DOHH2 (cell line): ENCODE results near the gene WDR64.
"Not testable (repeated sequence)": the region's sequence is repeated elsewhere in the genome, so short reads cannot be mapped to it uniquely, and the experiment has no call there.

ENCODE experiments used
- H3F3A ChIP-seq: fragments of 200-600 bp; sonication (generic), shearing (Covaris generic); 2 replicates; pipeline ENCODE4 v1.6.0; 2016; ENCODE audit warnings: antibody characterized with exemption, mild to moderate bottlenecking; ENCODE audit not compliant: control insufficient read depth, insufficient read depth
- H3K27ac ChIP-seq: fragments of 200-600 bp; sonication (generic); 2 replicates; pipeline ENCODE4 v1.5.1; 2014; ENCODE audit warnings: low read depth, mild to moderate bottlenecking, low read length, moderate library complexity
- H3K27me3 ChIP-seq: fragments of 200-600 bp; sonication (generic); 2 replicates; pipeline ENCODE4 v1.6.1; 2014; ENCODE audit warnings: mild to moderate bottlenecking, low read length, mixed read lengths; ENCODE audit not compliant: control insufficient read depth
- H3K36me3 ChIP-seq: fragments of 200-600 bp; sonication (generic); 2 replicates; pipeline ENCODE4 v1.6.1; 2014; ENCODE audit warnings: mild to moderate bottlenecking, low read length, moderate library complexity, mixed read lengths; ENCODE audit not compliant: control insufficient read depth
- H3K4me1 ChIP-seq: fragments of 200-600 bp; sonication (generic); 2 replicates; pipeline ENCODE4 v1.6.1; 2014; ENCODE audit warnings: mild to moderate bottlenecking, low read length, mixed read lengths; ENCODE audit not compliant: control insufficient read depth
- H3K4me2 ChIP-seq: fragments of 200-600 bp; sonication (generic); 2 replicates; pipeline ENCODE4 v1.6.0; 2014; ENCODE audit warnings: mild to moderate bottlenecking, low read length, moderate library complexity
- H3K4me3 ChIP-seq: fragments of 200-600 bp; sonication (generic); 2 replicates; pipeline ENCODE4 v1.5.1; 2014; ENCODE audit warnings: mild to moderate bottlenecking, low read length, mixed read lengths
- H3K79me2 ChIP-seq: fragments of 200-600 bp; sonication (generic); 2 replicates; pipeline ENCODE4 v1.6.1; 2014; ENCODE audit warnings: mild to moderate bottlenecking, low read length, mixed read lengths; ENCODE audit not compliant: control insufficient read depth
- H3K9me2 ChIP-seq: fragments of 200-600 bp; sonication (generic); replicated peaks from 2 replicates; pipeline ENCODE4 v1.6.1; 2014; ENCODE audit warnings: mild to moderate bottlenecking, low read length, mixed read lengths; ENCODE audit not compliant: control insufficient read depth
- H3K9me3 ChIP-seq: fragments of 200-600 bp; sonication (generic); 2 replicates; pipeline ENCODE4 v1.6.1; 2014; ENCODE audit warnings: antibody characterized with exemption, low read length, mixed read lengths; ENCODE audit not compliant: control insufficient read depth, insufficient read depth
- H4K20me1 ChIP-seq: fragments of 200-600 bp; sonication (generic); 2 replicates; pipeline ENCODE4 v1.6.0; 2014; ENCODE audit warnings: low read depth, mild to moderate bottlenecking, antibody characterized with exemption, low read length, moderate library complexity; ENCODE audit not compliant: control insufficient read depth, insufficient read depth
- EZH2phosphoT487 ChIP-seq: fragments of 200-600 bp; sonication (generic); IDR thresholded peaks from 2 replicates; pipeline ENCODE4 v1.6.1; 2017; ENCODE audit warnings: borderline replicate concordance, mild to moderate bottlenecking, antibody characterized with exemption, low read length, moderate library complexity, mixed read lengths
- TF ChIP-seq, protein P1 (sequence below): fragments of 200-600 bp; sonication (generic); IDR thresholded peaks from one replicate; pipeline ENCODE4 v1.5.1; 2014; ENCODE audit warnings: antibody characterized with exemption, mild to moderate bottlenecking, low read depth, low read length; ENCODE audit not compliant: poor library complexity, severe bottlenecking

Gene WDR64

GRCh38 chr1:241733899-241734298 is 81.8 kb downstream of the WDR64 start:
- H3K9me3 ChIP-seq: no peaks in the 10 kb centered on the region
- no peaks in the 10 kb centered on the region for H3K9me2 ChIP-seq
- H3K4me3 ChIP-seq: no peak overlapping the region
- H4K20me1 ChIP-seq: no peaks in the 10 kb centered on the region
- no peak for TF ChIP-seq EZH2phosphoT487
- no peaks in the 10 kb centered on the region for H3K79me2 ChIP-seq
- no peaks in the 10 kb centered on the region for H3K36me3 ChIP-seq
- no peaks in the 10 kb centered on the region for H3F3A ChIP-seq
- H3K27ac ChIP-seq: no peak overlapping the region
- no peaks in the 10 kb centered on the region for H3K4me1 ChIP-seq
- H3K27me3 ChIP-seq: peaks cover 22% of the 10 kb centered on the region
- no peak overlapping the region for H3K4me2 ChIP-seq

DNA sequence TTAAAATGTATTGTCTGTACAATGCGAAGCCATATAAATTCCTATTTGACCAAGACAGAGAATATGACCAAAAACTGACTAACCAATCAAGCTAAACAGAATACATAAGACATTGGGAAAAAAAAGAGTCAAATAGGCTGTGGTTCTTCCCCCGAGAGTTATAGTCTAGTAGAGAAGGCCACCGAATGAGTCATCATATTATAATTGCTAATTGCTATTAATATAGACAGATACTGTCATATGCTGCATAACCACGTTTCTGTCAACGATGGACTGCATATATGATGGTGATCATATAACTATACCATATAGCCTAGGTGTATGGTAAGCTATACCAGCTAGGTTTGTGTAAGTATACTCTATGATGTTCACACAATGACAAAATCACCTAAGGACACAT is 82.5 kb downstream of the WDR64 start:
- Histone ChIP-seq H3K4me1 (no peaks in the 10 kb centered on the region), H3K27ac (no peak overlapping the region), H3K27me3 (peaks cover 18% of the 10 kb centered on the region), H4K20me1 (no peaks in the 10 kb centered on the region), H3K9me2 (no peaks in the 10 kb centered on the region), H3K36me3 (no peaks in the 10 kb centered on the region), H3K4me2 (no peak overlapping the region), H3K4me3 (no peak overlapping the region), H3K79me2 (no peaks in the 10 kb centered on the region), H3F3A (no peaks in the 10 kb centered on the region), H3K9me3 (no peaks in the 10 kb centered on the region)
- TF ChIP-seq, protein P1, sequence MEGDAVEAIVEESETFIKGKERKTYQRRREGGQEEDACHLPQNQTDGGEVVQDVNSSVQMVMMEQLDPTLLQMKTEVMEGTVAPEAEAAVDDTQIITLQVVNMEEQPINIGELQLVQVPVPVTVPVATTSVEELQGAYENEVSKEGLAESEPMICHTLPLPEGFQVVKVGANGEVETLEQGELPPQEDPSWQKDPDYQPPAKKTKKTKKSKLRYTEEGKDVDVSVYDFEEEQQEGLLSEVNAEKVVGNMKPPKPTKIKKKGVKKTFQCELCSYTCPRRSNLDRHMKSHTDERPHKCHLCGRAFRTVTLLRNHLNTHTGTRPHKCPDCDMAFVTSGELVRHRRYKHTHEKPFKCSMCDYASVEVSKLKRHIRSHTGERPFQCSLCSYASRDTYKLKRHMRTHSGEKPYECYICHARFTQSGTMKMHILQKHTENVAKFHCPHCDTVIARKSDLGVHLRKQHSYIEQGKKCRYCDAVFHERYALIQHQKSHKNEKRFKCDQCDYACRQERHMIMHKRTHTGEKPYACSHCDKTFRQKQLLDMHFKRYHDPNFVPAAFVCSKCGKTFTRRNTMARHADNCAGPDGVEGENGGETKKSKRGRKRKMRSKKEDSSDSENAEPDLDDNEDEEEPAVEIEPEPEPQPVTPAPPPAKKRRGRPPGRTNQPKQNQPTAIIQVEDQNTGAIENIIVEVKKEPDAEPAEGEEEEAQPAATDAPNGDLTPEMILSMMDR: no peak
- no peak for TF ChIP-seq EZH2phosphoT487

DNA sequence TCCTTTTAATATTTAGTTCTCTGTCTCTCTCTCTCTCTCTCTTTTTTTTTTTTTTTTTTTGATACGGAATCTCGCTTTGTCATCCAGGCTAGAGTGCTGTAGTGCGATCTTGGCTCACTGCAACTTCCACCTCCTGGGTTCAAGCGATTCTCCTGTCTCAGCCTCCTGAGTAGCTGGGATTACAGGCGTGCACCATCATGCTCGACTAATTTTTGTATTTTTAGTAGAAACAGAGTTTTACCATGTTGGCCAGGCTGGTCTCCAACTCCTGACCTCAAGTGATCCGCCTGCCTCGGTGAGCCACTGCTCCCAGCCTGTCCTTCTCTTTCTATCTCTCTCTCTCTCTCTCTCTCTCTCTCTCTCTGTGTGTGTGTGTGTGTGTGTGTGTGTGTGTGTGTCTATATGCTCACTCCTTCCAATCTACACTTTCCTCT is 83.4 kb downstream of the WDR64 start:
- not testable (repeated sequence) for H3K9me2 ChIP-seq, H4K20me1 ChIP-seq, H3F3A ChIP-seq, H3K27ac ChIP-seq, H3K79me2 ChIP-seq, H3K9me3 ChIP-seq, H3K4me2 ChIP-seq, H3K4me3 ChIP-seq, H3K4me1 ChIP-seq, H3K36me3 ChIP-seq
- H3K27me3 ChIP-seq: peaks cover 13% of the 10 kb centered on the region

GRCh38 chr1:241736387-241736786 is 84.3 kb downstream of the WDR64 start:
- no peaks in the 10 kb centered on the region for H4K20me1 ChIP-seq

More at GRCh38 chr1:241736387-241736786, 84.3 kb downstream of the WDR64 start:
- TF ChIP-seq, protein P1: no peak
- no peak for TF ChIP-seq EZH2phosphoT487
- no peaks in the 10 kb centered on the region for H3K9me3 ChIP-seq
- H3K4me3 ChIP-seq: no peak overlapping the region
- no peaks in the 10 kb centered on the region for H3F3A ChIP-seq
- no peaks in the 10 kb centered on the region for H3K36me3 ChIP-seq
- peaks cover 11% of the 10 kb centered on the region; the same call in 1 of the 2 replicates for H3K27me3 ChIP-seq
- no peaks in the 10 kb centered on the region for H3K79me2 ChIP-seq
- H3K27ac ChIP-seq: no peak overlapping the region
- H3K9me2 ChIP-seq: no peaks in the 10 kb centered on the region
- no peak overlapping the region for H3K4me2 ChIP-seq
- no peaks in the 10 kb centered on the region for H3K4me1 ChIP-seq
